ENCODE measurements around the gene ATG16L1. TPM values are rescaled to one million over a fixed set of nuclear protein-coding genes. Genes with fewer than 3 reads are reported as not detected.

The ATG16L1 gene
- total RNA-seq, 1 donor from 2014 or later, result 26.4 TPM

DNA sequence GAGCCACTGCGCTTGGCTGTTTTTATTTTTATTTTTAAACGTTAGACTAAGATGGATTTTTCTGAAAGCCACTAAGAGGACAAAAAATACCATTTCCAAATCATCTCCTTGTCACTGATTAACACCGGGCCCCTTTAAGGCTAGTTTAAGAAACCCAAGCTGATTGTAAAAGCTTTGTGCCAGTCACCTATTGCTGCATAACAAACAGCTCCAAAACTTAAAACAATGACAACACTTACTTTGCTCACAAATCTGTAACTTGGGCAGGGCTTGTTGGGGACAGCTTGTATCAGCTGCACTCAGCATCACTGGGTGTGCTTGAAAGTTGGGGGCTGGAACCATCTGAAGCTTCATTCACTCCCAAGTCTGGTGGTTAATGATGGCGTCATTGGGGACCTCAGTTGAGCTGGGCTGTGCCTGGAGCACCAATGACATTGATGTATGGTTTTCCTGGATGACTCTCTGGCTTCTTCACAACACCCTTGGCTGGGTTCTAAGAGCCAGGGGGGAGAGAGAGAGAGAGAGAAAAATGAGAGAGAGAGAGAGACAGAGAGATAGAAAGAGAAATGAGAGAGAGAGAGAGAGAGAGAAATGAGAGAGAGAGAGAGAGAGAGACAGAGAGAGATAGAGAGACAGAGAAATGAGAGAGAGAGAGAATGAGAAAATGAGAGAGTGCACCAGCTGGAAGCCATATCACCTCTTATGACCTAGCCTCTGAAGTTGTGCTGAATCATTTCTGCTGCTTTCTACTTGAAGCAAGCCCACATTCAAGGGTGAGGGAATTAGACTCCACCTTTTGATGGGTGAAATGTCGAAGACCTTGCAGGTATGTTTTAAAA, 26.0 kb upstream of the ATG16L1 start:
- no peak for DNase-seq (ENCODE audit: low spot score)
- intact Hi-C loops (cut with DNase I), result no loop called here
- no peak for ATAC-seq

DNA sequence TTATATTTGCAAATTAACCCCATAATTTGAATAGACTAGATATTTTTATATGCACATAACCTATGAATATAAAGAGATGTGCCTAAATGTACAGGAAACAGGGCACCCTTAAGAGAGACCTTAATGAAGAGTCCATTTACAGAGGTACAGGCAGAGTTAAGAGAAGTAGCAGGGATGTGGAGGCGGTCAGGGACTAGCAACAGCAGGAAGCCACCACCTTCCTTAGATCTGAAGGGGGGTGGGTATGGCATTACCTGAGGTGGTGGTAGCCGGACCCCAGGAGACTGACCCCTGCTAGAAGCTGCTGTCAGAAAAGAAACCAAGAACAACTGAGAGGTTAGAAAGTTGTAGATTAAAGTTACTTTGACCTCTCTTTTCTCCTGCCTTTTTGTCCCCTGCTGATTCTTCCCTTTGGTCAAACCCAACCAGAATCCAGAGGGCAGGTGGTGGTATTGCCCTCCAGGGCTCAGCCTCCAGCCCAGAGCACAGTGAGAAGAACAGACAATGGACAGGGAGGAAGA, 24.9 kb upstream of the ATG16L1 start:
- DNase-seq (ENCODE audit: low spot score) (no peak), ATAC-seq (no peak)
- intact Hi-C loops (cut with DNase I), result no loop called here

DNA sequence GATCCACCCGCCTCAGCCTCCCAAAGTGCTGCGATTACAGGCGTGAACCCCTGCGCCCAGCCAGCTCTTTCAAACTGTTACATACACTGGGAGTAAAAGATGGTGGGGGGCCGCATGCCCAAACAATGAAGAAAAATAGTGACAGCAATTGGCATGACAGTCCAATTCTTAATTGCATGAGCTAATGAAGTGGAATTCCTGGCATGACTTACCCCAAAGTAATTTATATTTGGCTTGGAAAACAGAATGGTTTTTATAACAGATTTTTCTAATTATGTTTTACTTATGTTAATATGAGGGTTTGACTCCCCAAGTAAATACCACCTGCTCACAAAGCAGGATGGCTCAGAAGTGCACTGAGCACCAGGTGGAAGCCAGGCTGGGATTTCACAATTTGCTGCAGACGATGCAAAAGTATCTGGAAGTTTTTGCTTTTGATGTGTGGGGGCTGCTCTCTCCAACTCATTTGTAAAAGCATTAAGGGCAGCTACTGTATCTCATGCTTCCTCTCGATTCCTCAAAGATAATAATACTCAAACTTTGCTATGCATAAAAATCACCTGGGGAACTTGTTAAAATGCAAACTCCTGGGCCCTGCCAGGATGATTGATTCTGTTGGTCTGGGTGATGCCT, 24.0 kb upstream of the ATG16L1 start:
- DNase-seq (ENCODE audit: low spot score), result no peak
- intact Hi-C loops (cut with DNase I), result no loop called here

GRCh38 chr2:233228376-233228775, 23.1 kb upstream of the ATG16L1 start:
- intact Hi-C loops (cut with DNase I), result no loop called here
- DNase-seq (ENCODE audit: low spot score), result no peak
- no peak for ATAC-seq

More for the DNA sequence above, 24.0 kb upstream of the ATG16L1 start:
- no peak for ATAC-seq

DNA sequence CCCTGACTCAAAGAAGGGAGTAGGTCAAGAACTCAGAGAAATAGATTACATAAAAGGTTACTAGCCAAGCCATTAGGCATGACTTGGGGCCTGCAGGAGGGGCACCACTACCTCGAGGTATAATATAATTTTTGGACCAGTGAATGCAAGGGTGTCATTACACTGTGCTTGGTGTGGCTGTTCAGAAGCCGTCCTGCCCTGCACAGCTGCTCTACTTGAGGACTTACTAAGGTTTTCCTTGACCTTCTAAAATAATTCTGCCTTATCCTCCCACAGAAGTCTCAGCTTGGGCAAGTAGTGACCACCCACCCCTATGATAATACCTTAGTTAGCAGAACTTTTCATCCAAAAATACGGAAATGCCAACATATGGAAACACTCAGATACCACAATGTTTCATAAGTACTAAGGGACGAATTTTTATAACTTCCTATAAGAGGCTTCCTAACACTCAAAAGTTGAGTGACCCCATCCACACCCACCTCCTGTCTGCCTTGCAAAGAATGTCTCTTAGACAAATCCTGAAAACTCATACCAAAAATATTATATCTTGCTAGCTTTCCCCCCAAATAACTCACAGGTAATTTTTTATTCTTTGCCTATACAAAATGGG, 17.7 kb upstream of the ATG16L1 start:
- intact Hi-C loops (cut with DNase I), result no loop called here

GRCh38 chr2:233234264-233234663, 17.2 kb upstream of the ATG16L1 start:
- ATAC-seq (no peak), DNase-seq (ENCODE audit: low spot score) (no peak)
- intact Hi-C loops (cut with DNase I), result no loop called here

More for the DNA sequence above, 17.7 kb upstream of the ATG16L1 start:
- DNase-seq (ENCODE audit: low spot score) (no peak), ATAC-seq (no peak)

DNA sequence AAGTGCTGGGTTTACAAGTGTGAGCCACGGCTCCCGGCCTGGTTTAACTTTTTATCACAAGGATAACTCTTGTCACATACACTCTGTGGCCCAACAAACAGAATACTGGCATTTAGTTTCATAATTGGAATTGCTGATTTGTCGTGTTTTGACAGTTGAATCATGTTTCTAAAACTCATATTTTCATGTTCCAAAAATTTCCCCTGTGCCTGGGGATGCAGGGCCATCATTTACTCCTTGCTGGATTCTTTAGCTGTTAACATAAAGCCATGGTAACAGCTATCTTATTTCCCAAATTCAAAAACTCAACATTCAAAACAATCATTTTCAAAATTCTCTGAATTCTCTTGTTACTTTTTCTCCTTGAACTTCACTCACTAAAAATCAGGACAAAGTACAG, 16.5 kb upstream of the ATG16L1 start:
- no peak for ATAC-seq
- no peak for DNase-seq (ENCODE audit: low spot score)
- intact Hi-C loops (cut with DNase I), result no loop called here

- intact Hi-C loops (cut with DNase I), result no loop called here
- DNase-seq (ENCODE audit: low spot score), result no peak
Observed at GRCh38 chr2:233235977-233236376, 15.5 kb upstream of the ATG16L1 start.

DNA sequence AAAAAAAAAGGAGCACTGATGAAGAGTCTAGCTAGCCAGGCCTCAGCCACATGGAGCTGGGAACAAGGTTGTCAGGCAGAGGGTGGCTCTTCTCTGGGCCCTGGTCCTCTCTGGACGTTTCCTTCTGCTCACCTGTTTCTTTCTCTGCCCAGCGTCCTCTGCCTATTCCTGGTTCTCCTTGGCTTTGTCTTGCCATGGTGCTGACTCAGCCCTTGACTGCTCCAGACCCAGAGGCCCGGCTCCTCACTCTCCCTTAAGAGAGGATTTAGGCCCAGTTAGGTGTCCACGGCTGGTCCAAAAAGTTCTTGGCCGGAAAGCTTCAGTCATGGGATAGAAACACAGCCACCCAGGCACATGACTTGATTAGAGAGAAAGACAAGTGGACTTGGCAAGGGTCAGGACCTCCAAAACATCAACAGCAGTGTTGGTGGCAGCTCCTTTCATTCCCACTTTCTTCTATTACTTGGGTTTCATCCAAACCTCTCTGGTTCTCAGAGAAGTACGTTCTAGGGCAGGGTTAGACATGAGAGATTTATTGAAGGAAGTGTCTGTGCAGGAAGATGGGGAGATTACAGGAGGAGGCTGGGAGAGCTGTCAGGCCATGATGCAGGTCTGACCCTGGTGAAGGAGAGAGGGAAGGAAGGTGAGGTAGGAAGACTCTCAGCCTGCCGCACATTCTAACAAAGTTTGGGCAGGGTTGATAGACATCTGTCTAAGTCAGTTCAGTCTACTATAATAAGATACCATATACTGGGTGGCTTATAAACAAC, 14.5 kb upstream of the ATG16L1 start:
- intact Hi-C loops (cut with DNase I), result no loop called here
- DNase-seq (ENCODE audit: low spot score), result no peak
- ATAC-seq, result no peak

More at GRCh38 chr2:233235977-233236376, 15.5 kb upstream of the ATG16L1 start:
- ATAC-seq, result no peak

DNA sequence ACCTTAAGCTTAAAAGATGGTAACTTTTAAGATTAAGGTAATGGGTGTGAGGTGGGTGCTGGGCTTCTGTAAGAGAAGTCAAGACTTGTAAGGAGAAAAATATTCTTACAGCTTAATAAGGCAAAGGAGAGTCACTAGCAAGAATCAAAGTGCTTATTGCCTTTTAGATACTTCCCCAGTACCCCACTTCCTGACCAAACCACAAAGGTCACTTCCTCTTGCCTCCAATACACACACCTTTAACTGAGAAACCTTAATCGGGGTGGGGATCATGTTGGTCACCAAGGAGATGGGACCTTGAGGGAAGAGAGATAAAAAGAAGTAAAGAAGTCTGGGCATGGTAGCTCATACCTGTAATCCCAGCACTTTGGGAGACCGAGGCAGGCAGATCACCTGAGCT, 10.6 kb upstream of the ATG16L1 start:
- ATAC-seq, result no peak
- intact Hi-C loops (cut with DNase I), result no loop called here
- DNase-seq (ENCODE audit: low spot score), result no peak

DNA sequence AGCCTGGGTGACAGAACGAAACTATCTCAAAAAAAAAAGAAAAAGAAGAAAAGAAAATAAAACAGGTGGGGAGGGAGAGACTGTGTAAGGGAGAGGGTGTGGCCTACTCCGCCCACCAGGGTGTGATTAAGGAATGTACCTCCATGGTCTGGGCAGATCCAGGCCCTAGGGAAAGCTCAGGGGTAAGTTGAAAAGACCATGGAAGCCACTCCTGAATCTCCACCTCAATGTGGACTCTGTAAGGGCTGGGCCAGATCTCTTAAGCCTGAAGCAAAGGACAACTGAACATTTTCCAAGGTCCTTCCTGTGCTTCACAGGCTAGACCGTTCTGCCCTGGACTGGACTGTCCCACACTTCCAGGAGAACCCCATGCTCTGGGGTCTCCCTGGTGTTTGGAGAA, 9.7 kb upstream of the ATG16L1 start:
- DNase-seq (ENCODE audit: low spot score) (no peak), ATAC-seq (peak; percentile 34)
- intact Hi-C loops (cut with DNase I), result no loop called here

- DNase-seq (ENCODE audit: low spot score), result no peak
- intact Hi-C loops (cut with DNase I), result no loop called here
- peak; percentile 79 for ATAC-seq
Observed at GRCh38 chr2:233242231-233242927, 9.1 kb upstream of the ATG16L1 start.

GRCh38 chr2:233243348-233243747, 8.1 kb upstream of the ATG16L1 start:
- intact Hi-C loops (cut with DNase I), result no loop called here
- ATAC-seq, result no peak
- DNase-seq (ENCODE audit: low spot score), result no peak

DNA sequence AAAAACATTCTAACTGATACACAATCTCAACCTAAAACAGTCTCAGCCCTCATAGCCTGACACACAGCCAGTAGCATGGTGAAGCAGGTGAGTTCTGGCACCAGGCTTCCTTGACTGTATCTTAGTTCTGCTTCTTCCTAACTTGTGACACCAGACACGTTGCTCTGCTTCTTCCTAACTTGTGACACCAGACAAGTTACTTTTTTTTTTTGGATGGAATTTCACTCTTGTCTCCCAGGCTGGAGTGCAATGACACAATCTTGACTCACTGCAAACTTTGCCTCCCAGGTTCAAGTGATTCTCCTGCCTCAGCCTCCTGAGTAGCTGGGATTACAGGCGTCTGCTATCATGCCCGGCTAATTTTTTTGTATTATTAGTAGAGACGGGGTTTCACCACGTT, 6.7 kb upstream of the ATG16L1 start:
- DNase-seq (ENCODE audit: low spot score) (no peak), ATAC-seq (no peak)
- intact Hi-C loops (cut with DNase I), result no loop called here

GRCh38 chr2:233245406-233245805, 6.1 kb upstream of the ATG16L1 start:
- no peak for DNase-seq (ENCODE audit: low spot score)
- intact Hi-C loops (cut with DNase I), result no loop called here

DNA sequence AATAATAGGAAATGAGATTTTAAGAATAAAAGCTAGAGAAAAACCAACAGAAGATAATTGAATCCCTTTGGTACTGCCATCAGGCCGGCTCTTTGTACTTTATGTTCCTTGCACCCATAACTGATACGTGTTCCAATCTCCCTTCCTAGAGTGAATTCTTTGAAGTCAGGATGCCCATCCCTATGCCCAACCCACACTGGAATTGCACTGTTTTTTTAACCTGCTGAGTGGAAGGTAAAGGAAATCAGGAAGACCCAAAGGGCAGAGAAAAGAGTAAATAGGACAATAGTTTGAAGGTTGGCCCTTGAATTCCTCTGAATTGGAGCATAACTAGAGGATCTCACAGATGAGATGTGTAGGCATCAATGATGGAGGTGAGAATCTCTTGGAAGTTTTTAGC, 4.4 kb upstream of the ATG16L1 start:
- no peak for DNase-seq (ENCODE audit: low spot score)
- intact Hi-C loops (cut with DNase I), result no loop called here
- ATAC-seq, result no peak

More at GRCh38 chr2:233245406-233245805, 6.1 kb upstream of the ATG16L1 start:
- ATAC-seq, result no peak

DNA sequence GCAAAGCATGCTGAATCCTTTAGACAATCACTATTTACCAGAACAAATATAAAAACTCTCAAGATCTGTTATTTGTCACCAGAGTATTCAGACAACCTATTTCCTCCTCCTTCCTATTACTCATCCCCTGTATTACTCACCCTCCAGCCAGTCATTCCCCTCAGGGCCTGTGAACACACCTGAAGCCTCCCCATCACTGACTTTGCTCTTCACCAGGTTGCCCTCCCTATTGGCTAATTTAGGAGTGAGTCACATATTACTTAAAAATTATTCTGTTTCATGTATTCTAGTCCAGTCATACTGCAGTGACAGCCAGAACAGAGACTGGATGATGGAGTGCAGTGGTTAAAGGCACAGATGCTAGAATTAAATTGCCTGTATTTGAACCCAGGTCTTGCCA, 3.7 kb upstream of the ATG16L1 start:
- ATAC-seq, result no peak
- no peak for DNase-seq (ENCODE audit: low spot score)
- intact Hi-C loops (cut with DNase I), result no loop called here

DNA sequence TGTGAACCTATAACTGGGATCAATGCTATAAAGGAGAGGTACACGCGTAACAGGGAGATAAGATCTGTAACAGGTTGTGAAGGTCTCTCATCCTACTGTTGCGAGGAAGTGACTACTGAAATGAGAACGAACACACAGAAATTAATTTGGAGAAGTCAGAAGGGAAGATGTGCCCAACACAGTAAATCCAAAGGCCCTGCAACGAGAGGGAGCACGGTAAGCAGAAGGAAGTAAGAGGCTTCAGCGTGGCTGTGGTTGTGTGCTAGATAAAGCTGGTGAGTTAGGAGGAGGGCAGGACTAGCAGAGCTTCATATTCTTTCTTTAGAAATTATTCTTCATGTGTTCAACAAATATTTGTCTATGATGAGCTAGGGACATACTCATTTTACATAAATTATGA, 2.5 kb upstream of the ATG16L1 start:
- DNase-seq (ENCODE audit: low spot score) (no peak), ATAC-seq (no peak)
- intact Hi-C loops (cut with DNase I), result no loop called here

GRCh38 chr2:233250568-233250967, 905 bp upstream of the ATG16L1 start:
- intact Hi-C loops (cut with DNase I), result loop anchor here (5.0 kb wide), 1 partner anchor 398 kb away; no protein-coding TSS in a partner anchor

More at GRCh38 chr2:233250568-233250967, 905 bp upstream of the ATG16L1 start:
- DNase-seq (ENCODE audit: low spot score) (no peak), ATAC-seq (no peak)

All from sciatic nerve (tissue), 2 donors.